Stimulated activated CD8-positive, alpha-beta memory T cell treated with anti-CD3 and anti-CD28 coated beads, Interleukin-15, amount 100 ng/mL, for 24 hours (primary cell): ENCODE measurements around the gene C11orf52.
"Not testable (repeated sequence)": the region's sequence is repeated elsewhere in the genome, so short reads cannot be mapped to it uniquely, and the experiment has no call there.

ENCODE experiments used
- DNase-seq: peaks from one replicate; pipeline ENCODE4 v3.0.0-alpha.2; 2020; ENCODE audit warnings: low read depth

The C11orf52 gene

DNA sequence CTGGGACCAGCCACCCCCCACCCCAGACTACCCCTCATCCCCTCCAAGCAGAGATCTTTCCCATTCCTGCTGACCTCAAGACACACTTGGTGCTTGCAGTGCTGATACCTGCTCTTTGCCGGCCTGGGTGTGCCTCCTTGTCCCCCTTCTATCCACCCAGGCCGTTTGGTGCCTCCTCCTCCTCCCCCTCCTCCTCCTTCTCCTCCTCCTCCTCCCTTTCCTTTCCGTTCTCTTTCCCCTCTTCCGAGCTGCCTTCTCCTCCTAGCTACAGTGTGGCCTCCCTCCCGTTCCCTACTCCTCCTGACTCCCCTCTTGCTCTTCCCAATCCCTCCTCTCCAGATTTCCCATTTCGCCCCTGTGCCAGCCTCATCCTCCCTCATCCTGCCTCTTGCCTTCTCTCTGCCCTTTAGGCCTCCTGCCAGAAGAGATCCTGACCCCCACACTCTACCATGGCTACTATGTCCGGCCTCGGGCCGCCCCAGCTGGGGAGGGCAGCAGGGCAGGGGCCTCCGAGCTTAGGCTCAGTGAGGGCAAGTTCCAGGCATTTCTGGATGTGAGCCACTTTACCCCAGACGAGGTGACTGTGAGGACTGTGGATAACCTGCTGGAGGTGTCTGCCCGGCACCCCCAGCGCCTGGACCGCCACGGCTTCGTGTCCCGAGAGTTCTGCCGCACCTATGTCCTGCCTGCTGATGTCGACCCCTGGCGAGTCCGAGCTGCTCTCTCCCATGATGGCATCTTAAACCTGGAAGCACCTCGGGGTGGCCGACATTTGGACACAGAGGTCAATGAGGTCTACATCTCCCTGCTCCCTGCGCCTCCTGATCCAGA, 5.5 kb upstream of the C11orf52 start:
- no peak for DNase-seq

DNA sequence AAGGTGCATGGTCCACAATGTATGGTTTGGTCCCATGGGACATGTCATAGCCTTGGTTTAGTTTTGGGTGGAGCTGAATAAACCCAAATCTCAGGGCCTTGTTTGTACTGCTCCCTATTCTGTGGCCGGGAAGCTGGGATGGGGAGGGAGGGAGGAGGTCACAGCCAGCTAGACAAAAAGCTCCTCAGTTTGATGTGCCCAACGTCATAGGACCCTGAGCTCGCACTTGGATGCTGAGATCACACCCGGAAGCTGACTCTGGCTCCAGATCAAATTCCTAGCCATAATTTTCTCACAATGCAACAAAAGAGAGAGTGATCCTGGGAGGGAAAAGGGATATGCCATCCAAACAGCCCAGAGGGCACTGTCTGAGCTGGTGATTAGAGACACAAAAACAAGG, 4.7 kb upstream of the C11orf52 start:
- DNase-seq: no peak

GRCh38 chr11:111916768-111917167, 1.9 kb upstream of the C11orf52 start:
- no peak for DNase-seq

DNA sequence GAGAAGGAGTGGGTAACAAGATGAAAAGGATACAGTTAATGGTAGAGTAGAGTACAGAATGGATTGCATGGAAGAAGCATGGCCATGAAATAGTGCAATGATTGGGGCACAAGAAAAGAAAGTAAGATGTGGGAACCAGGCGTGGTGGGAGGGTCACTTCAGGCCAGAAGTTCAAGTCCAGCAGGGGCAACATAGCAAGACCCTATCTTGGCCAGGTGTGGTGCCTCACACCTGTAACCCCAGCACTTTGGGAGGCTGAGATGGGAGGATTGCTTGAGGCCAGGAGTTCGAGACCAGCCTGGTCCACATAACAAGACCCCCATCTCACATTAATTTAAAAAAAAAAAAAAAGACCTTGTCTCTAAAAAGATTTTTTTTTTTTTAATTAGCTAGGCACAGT, 1.4 kb upstream of the C11orf52 start:
- DNase-seq: no peak

DNA sequence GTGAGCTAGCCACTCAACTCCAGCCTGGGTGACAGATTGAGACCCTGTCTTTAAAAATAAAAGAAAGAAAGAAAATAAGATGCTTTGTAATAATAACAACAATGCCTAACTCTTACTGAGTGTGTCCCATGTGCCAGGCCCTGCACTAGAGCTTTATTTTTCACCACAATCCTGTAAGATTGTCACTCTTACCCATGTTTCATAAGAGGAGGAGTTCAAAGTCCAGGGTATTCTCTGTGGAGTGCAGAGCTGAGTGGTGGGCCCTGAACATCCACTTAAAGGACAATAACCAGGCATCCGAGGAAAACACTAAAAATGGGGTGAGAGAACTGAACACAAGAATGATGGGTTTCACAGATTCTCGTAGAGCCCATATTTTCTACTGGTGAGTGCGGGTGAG, 925 bp upstream of the C11orf52 start:
- no peak for DNase-seq

GRCh38 chr11:111920908-111921307, 2.2 kb downstream of the C11orf52 start:
- no peak for DNase-seq

GRCh38 chr11:111921541-111922230, 3.0 kb downstream of the C11orf52 start:
- no peak for DNase-seq

DNA sequence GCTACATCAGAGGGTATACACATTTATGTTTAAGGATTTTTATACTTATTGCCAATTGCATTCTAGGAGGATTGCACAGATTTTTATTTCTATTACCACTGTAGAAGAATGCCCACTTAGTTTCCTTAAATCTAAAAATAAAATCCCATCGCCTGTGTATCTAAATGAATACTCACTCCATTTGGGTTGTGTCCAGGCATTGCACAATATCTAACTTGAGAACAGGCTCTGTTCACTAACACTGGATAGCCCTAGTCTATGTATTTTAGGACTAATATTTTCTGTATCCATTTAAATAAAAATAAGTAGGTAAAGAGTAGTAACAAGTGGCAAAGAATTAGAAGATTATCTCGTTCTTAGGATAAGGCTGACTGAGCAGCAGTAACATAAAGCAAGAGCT, 4.1 kb downstream of the C11orf52 start:
- no peak for DNase-seq

DNA sequence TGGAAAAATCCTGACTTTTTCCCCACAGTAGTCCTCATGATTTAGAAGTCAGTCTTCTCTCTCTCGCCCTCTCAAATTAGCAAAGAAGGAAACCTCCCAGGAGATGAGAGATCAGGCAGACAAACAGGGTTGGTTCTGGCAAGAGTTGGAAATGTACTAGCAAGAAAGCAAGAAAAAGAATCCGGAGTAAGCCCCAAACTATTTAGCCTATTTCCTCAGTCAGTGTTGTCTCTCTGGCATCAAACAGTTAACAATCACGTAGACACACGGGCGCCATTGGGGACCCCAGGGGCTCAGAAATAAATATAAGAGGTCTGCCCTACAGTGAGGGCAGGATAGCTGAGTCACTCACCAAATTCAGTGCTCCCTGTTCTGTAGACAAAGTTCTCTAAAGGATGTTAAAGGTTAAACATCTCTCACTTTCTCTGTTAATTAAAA, 4.7 kb downstream of the C11orf52 start:
- no peak for DNase-seq

DNA sequence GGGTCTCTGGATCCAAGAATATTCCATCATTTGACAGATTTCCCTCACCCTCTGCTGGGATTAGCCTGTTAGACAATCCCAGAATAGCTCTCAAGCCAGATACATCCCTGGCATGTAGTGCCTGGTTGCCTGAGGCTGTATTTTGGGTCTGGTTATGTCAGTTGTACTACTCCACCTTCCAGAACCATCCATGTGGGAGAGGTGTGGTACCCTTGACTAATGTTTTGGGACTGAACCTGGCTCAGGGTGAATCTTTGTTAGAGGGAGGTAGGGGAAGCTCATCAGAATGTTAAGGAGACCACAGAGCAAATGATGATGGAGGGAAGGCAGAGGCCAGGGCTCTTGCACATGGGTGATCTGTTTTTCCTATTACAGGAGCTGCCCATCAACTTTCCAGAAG, 5.2 kb downstream of the C11orf52 start:
- DNase-seq: no peak

GRCh38 chr11:111925953-111926352, 7.2 kb downstream of the C11orf52 start:
- DNase-seq: no peak

DNA sequence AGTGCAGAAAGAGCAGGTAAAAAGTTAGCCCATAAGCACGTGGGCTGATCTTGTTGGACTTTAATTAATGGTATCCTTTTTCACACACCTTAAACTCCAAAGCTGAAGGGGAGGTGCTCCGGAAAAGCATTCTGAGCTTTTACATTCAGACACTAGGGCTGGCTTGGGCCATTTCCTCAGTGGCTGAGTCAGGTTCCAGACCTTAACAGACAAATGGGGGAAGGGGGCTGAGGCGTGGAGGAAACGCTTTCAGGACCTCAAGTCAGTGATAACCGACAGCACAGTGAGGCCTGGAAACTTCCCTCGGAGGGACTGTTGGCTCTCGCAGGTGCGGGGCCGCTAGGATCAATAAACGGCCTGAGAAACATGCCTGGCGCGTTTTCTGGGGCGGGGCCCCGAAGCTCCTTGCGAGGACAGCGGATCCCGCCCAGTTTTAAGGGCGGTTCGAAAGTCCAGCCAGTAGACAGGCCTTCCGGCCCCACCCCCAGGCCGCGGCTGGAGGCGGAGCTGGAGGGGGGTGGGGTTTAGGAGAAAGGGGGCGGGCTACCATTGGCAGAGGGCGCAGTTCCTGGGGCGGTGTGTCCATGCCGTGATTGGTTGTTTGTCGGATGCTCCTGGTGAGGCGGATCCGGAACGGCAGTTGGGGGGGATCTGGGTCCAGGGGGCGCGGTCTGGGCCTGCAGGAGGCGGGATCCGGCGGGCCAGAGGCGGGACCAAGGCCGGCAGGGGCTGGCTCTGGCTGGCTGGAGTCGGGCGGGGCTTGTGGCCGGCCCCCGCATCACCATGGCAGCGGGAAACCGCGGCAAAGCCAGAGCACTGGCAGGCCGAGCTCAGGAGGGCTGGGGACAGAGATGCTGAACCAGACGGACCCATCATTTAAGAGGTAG, 8.0 kb downstream of the C11orf52 start:
- DNase-seq: peak; percentile 83

DNA sequence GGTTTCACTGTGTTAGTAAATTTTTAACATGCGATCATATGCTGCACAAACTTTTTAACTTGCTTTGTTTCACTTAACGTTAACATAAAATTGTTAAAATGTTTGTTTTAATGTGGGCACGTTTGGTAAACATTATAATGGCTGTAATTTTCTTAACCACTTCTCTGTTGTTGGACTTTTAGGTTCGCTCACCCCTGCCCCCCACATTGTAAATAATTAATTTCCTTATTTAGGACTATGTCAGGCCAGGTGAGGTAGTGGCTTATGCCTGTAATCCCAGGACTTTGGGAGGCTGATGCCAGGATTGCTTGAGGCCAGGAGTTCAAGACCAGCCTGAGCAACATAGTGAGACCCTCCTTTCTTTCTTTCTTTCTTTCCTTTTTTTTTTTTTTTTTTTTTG, 11.8 kb downstream of the C11orf52 start:
- no peak for DNase-seq

DNA sequence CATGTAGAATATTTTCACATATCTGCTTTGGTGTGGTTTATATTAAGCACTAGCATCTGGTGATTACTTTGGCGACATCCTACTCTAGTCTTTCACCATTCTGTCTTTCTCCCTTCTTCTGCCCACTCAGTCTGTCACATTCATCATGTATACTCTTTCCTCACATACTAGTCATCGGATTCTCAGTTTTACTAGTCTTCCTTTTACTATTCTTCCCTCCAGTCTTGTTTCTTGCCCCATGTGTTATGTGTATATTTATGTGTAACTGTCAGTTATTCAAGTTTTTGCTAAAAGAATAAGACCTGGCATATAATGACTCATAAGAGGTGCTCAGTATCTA, 13.9 kb downstream of the C11orf52 start:
- DNase-seq: no peak

DNA sequence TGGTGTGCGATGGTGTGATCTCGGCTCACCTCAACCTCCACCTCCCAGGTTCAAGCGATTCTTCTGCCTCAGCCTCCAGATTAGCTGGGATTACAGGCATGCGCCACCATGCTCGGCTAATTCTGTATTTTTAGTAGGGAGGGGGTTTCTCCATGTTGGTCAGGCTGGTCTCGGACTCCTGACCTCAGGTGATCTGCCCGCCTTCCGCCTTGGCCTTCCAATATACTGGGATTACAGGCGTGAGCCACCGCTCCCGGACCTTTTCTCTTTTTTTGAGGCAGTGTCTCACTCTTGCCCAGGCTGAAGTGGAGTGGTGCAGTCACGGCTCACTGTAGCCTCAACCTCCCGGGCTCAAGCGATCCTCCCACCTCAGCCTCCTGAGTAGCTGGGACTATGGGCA, 14.5 kb downstream of the C11orf52 start:
- not testable (repeated sequence) for DNase-seq

- no peak for DNase-seq
Measured at GRCh38 chr11:111933872-111934271, 15.2 kb downstream of the C11orf52 start.

- no peak for DNase-seq
Measured at GRCh38 chr11:111934306-111934705, 15.6 kb downstream of the C11orf52 start.

DNA sequence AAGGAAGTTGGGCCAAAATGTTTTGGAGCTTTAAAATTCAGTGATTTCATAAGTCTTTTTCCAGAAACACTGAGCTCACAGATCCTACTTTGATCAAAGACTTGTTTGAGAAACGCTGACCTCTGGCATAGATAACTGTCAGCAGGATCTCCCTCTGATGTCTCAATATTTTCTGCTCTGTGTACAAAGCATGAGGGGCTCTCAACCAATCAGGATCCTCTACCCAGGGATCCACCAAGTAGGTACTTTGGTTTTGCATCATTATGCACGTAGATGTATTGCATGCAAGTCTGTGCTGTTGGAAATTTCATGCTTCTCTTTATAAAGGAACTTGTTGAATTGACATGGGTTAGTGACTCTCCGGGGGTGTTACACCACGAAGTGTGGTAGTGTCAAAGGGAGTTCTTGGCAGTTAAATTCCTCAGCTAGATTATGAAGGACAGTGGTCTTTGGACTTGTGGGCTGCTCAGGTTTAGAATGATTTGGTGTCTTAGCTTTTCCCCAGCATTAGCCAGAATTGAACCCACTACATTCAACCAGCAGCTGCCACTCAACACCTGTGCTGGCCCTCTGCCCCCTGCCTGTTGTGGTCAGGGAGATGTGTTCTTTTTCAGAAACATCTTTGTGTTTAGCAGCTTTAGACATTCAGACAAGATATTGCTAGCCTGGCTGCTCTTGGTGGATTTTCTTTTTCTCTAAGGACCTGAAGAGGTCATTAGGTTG, 16.8 kb downstream of the C11orf52 start:
- DNase-seq: no peak

DNA sequence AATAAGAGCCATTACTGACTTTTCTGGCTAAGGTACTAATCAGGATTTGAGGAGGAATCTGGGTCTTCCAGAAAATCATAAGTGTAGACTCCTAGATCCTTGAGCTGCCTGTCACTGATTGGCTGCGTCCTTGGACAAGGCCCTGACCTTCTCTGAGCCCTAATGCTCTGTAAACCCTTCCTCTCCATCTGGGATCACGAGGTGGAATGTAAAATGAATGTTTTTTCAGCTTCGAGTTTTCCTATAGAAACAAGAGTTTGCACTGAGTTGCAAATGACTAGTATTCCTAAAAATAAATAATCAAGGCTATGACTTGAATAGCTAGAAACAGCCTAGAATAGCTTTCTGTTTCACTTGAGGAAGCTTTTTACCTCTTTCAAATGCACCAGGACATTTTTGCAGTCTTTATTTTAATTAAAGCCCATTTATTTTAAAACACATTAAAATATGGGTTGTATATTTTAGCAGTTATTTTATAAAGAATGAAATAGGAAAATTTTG, 17.4 kb downstream of the C11orf52 start:
- DNase-seq: no peak

DNA sequence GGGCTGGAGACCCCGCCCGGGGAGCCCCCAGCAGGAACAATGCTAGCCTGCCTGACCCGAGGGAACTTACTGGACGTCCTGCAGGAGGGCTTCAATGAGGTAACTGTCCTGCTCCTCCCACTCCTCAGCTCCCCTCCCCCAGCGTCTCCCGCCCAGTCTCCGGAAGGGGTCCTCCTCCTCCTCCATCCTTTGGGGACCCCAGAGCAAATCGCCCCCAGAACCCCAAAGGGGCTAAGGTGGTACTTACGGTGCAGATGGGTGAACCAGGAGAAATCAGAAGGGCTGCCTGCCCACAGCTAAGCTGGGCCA, 18.7 kb downstream of the C11orf52 start:
- no peak for DNase-seq

- no peak for DNase-seq
Measured at GRCh38 chr11:111937844-111938243, 19.1 kb downstream of the C11orf52 start.

DNA sequence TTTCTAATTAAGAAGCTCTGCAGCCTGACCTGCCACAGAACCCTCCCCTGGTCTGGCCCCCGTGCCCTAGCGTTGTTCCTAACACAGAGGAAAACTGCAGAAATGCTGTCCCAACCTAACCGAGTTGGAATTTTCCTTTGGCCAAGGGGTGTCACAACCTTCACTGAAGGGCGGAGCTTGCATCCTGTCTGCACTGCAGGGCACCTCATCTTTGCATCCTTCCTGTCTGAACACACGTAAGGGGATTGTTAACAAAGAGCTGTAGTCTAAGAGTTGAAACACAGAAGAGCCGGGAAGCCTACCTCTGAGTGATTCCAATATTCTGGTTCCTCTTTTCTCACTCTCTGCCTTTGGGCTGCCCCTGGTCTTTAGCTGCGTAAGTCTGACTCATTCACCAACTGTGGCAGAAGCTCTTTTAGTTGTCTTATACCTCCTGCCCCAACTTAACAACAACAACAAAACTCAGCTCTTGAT, 20.0 kb downstream of the C11orf52 start:
- no peak for DNase-seq
